ENCODE measurements around the gene EIF1B. TPM values are rescaled to one million over a fixed set of nuclear protein-coding genes. Genes with fewer than 3 reads are reported as not detected.

EIF1B gene
- total and polyA plus RNA-seq, 4 donors = 36.6 to 186 (median 104) TPM

DNA sequence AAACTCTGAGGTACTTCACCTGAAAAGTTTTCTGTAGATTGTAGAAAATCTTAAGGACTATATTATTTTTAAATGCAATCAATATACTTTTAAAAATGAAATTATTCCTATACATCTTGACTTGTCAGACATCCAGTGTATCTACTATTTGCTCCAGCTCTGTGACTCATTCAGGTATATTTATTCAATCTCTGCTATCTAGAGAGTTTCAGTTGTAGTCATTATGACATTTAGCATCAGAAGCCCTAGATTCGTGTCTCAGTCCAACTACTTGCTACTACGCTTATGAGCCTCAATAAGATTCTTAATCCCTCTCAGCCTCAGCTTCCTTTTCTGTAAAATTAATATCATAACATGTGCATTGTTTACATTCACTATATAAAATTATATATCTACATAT is 22.3 kb upstream of the EIF1B start:
- H3K27ac ChIP-seq (ENCODE audit: low read depth, low read length) = no peak overlapping the region
- peaks cover 7% of the 10 kb centered on the region for H3K36me3 ChIP-seq (ENCODE audit: control insufficient read depth, insufficient read depth, low read length)
- H3K4me1 ChIP-seq (ENCODE audit: control insufficient read depth, insufficient read depth, low read length) = no peaks in the 10 kb centered on the region
- H3K4me3 ChIP-seq (ENCODE audit: low read depth, low read length) = no peak overlapping the region
- H3K27me3 ChIP-seq (ENCODE audit: control insufficient read depth, insufficient read depth, low read length) = no peaks in the 10 kb centered on the region
- peaks cover 2% of the 10 kb centered on the region for H3K9me3 ChIP-seq (ENCODE audit: control insufficient read depth, insufficient read depth, low read length)
- no CpG with 5 or more reads among the region's 2 CpGs for WGBS (ENCODE audit: insufficient coverage)
- no peak for DNase-seq (ENCODE audit: low read depth in 4 of 6, low spot score in 6 of 6)

GRCh38 chr3:40290396-40290795 is 19.1 kb upstream of the EIF1B start:
- Histone ChIP-seq H3K9me3 (ENCODE audit: control insufficient read depth, insufficient read depth, low read length) (no peaks in the 10 kb centered on the region), H3K36me3 (ENCODE audit: control insufficient read depth, insufficient read depth, low read length) (peaks cover 7% of the 10 kb centered on the region), H3K4me3 (ENCODE audit: low read depth, low read length) (no peak overlapping the region), H3K27me3 (ENCODE audit: control insufficient read depth, insufficient read depth, low read length) (no peaks in the 10 kb centered on the region), H3K27ac (ENCODE audit: low read depth, low read length) (no peak overlapping the region), H3K4me1 (ENCODE audit: control insufficient read depth, insufficient read depth, low read length) (no peaks in the 10 kb centered on the region)
- WGBS (ENCODE audit: insufficient coverage) = 98% methylated on average over 6 of the region's 6 CpGs
- DNase-seq (ENCODE audit: low read depth in 4 of 6, low spot score in 6 of 6) = no peak

DNA sequence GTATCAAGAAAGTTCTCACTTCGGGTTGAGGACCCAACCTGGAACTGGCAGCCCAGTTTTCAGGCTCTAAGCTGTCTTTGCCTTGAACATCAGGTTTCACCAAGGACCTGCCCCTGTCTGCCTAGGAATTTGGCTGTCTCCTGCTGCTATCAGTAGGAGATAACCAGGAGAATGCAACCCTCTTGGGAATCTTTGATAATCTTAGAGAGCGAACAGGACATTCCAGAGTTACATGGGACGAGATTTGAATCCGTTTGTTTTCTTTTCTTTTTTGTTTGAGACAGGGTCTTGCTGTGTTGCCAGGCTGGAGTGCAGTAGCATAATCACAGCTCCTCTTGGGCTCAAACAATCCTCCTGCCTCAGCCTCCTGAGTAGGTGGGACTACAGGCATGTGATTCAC is 18.0 kb upstream of the EIF1B start:
- Histone ChIP-seq H3K27ac (ENCODE audit: low read depth, low read length) (no peak overlapping the region), H3K36me3 (ENCODE audit: control insufficient read depth, insufficient read depth, low read length) (peaks cover 7% of the 10 kb centered on the region), H3K4me3 (ENCODE audit: low read depth, low read length) (no peak overlapping the region), H3K4me1 (ENCODE audit: control insufficient read depth, insufficient read depth, low read length) (no peaks in the 10 kb centered on the region), H3K9me3 (ENCODE audit: control insufficient read depth, insufficient read depth, low read length) (no peaks in the 10 kb centered on the region), H3K27me3 (ENCODE audit: control insufficient read depth, insufficient read depth, low read length) (no peaks in the 10 kb centered on the region)
- DNase-seq (ENCODE audit: low read depth in 4 of 6, low spot score in 6 of 6) = no peak
- WGBS (ENCODE audit: insufficient coverage) = 100% methylated on average over 2 of the region's 4 CpGs

GRCh38 chr3:40292637-40293349 is 16.7 kb upstream of the EIF1B start:
- WGBS (ENCODE audit: insufficient coverage) = 60% methylated on average over 1 of the region's 4 CpGs

GRCh38 chr3:40294434-40294833 is 15.1 kb upstream of the EIF1B start:
- Histone ChIP-seq H3K9me3 (ENCODE audit: control insufficient read depth, insufficient read depth, low read length) (no peaks in the 10 kb centered on the region), H3K4me1 (ENCODE audit: control insufficient read depth, insufficient read depth, low read length) (no peaks in the 10 kb centered on the region), H3K27me3 (ENCODE audit: control insufficient read depth, insufficient read depth, low read length) (no peaks in the 10 kb centered on the region), H3K36me3 (ENCODE audit: control insufficient read depth, insufficient read depth, low read length) (peaks cover 7% of the 10 kb centered on the region), H3K4me3 (ENCODE audit: low read depth, low read length) (no peak overlapping the region), H3K27ac (ENCODE audit: low read depth, low read length) (no peak overlapping the region)
- WGBS (ENCODE audit: insufficient coverage) = no CpG with 5 or more reads among the region's 1 CpG
- DNase-seq (ENCODE audit: low read depth in 4 of 6, low spot score in 6 of 6) = no peak

More at GRCh38 chr3:40292637-40293349, 16.7 kb upstream of the EIF1B start:
- no peak overlapping the region for H3K27ac ChIP-seq (ENCODE audit: low read depth, low read length)
- no peak overlapping the region for H3K4me3 ChIP-seq (ENCODE audit: low read depth, low read length)
- H3K36me3 ChIP-seq (ENCODE audit: control insufficient read depth, insufficient read depth, low read length) = peaks cover 7% of the 10 kb centered on the region
- no peaks in the 10 kb centered on the region for H3K27me3 ChIP-seq (ENCODE audit: control insufficient read depth, insufficient read depth, low read length)
- peak in 2 of 6 donors; percentile 63 to 84 for DNase-seq (ENCODE audit: low read depth in 4 of 6, low spot score in 6 of 6)
- no peaks in the 10 kb centered on the region for H3K4me1 ChIP-seq (ENCODE audit: control insufficient read depth, insufficient read depth, low read length)
- no peaks in the 10 kb centered on the region for H3K9me3 ChIP-seq (ENCODE audit: control insufficient read depth, insufficient read depth, low read length)

- Histone ChIP-seq H3K27ac (ENCODE audit: low read depth, low read length) (no peak overlapping the region), H3K4me1 (ENCODE audit: control insufficient read depth, insufficient read depth, low read length) (no peaks in the 10 kb centered on the region), H3K9me3 (ENCODE audit: control insufficient read depth, insufficient read depth, low read length) (no peaks in the 10 kb centered on the region), H3K36me3 (ENCODE audit: control insufficient read depth, insufficient read depth, low read length) (no peaks in the 10 kb centered on the region), H3K27me3 (ENCODE audit: control insufficient read depth, insufficient read depth, low read length) (no peaks in the 10 kb centered on the region), H3K4me3 (ENCODE audit: low read depth, low read length) (no peak overlapping the region)
- WGBS (ENCODE audit: insufficient coverage) = no CpG with 5 or more reads among the region's 2 CpGs
- DNase-seq (ENCODE audit: low read depth in 4 of 6, low spot score in 6 of 6) = no peak
Measured at GRCh38 chr3:40298075-40298474, 11.4 kb upstream of the EIF1B start.

GRCh38 chr3:40299130-40299720 is 10.3 kb upstream of the EIF1B start:
- H3K27me3 ChIP-seq (ENCODE audit: control insufficient read depth, insufficient read depth, low read length) = no peaks in the 10 kb centered on the region
- no peaks in the 10 kb centered on the region for H3K4me1 ChIP-seq (ENCODE audit: control insufficient read depth, insufficient read depth, low read length)
- H3K27ac ChIP-seq (ENCODE audit: low read depth, low read length) = no peak overlapping the region
- no peak for DNase-seq (ENCODE audit: low read depth in 4 of 6, low spot score in 6 of 6)
- no peaks in the 10 kb centered on the region for H3K9me3 ChIP-seq (ENCODE audit: control insufficient read depth, insufficient read depth, low read length)
- no peak overlapping the region for H3K4me3 ChIP-seq (ENCODE audit: low read depth, low read length)
- H3K36me3 ChIP-seq (ENCODE audit: control insufficient read depth, insufficient read depth, low read length) = no peaks in the 10 kb centered on the region
- WGBS (ENCODE audit: insufficient coverage) = 81% methylated on average over 2 of the region's 5 CpGs

- H3K27ac ChIP-seq (ENCODE audit: low read depth, low read length) = no peak overlapping the region
- H3K4me1 ChIP-seq (ENCODE audit: control insufficient read depth, insufficient read depth, low read length) = no peaks in the 10 kb centered on the region
- no peaks in the 10 kb centered on the region for H3K27me3 ChIP-seq (ENCODE audit: control insufficient read depth, insufficient read depth, low read length)
- 85% methylated on average over 2 of the region's 3 CpGs for WGBS (ENCODE audit: insufficient coverage)
- no peak for DNase-seq (ENCODE audit: low read depth in 4 of 6, low spot score in 6 of 6)
- no peaks in the 10 kb centered on the region for H3K9me3 ChIP-seq (ENCODE audit: control insufficient read depth, insufficient read depth, low read length)
- no peaks in the 10 kb centered on the region for H3K36me3 ChIP-seq (ENCODE audit: control insufficient read depth, insufficient read depth, low read length)
- H3K4me3 ChIP-seq (ENCODE audit: low read depth, low read length) = no peak overlapping the region
Measured at GRCh38 chr3:40299721-40300335, 9.7 kb upstream of the EIF1B start.

DNA sequence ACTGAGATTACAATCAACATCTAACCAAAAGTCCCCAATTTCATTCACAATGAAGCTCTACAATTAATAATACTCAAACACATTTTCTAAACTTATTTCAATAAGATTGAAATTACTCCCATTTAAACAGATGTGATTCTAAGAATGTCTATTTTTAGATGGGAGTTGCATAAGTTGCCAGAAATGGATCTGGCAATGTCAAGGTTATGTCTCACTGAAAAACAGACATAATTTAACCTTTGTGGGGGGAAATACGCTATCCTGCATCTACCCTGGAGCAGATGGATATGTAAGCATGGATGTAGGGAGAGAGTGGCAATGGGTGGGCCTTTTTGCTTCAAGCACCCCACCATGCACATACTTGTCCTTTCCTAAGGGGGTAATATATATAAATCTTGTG is 6.7 kb upstream of the EIF1B start:
- Histone ChIP-seq H3K4me3 (ENCODE audit: low read depth, low read length) (no peak overlapping the region), H3K27ac (ENCODE audit: low read depth, low read length) (no peak overlapping the region), H3K4me1 (ENCODE audit: control insufficient read depth, insufficient read depth, low read length) (no peaks in the 10 kb centered on the region), H3K27me3 (ENCODE audit: control insufficient read depth, insufficient read depth, low read length) (no peaks in the 10 kb centered on the region), H3K9me3 (ENCODE audit: control insufficient read depth, insufficient read depth, low read length) (no peaks in the 10 kb centered on the region), H3K36me3 (ENCODE audit: control insufficient read depth, insufficient read depth, low read length) (no peaks in the 10 kb centered on the region)
- no peak for DNase-seq (ENCODE audit: low read depth in 4 of 6, low spot score in 6 of 6)
- WGBS (ENCODE audit: insufficient coverage) = no CpG with 5 or more reads among the region's 1 CpG

DNA sequence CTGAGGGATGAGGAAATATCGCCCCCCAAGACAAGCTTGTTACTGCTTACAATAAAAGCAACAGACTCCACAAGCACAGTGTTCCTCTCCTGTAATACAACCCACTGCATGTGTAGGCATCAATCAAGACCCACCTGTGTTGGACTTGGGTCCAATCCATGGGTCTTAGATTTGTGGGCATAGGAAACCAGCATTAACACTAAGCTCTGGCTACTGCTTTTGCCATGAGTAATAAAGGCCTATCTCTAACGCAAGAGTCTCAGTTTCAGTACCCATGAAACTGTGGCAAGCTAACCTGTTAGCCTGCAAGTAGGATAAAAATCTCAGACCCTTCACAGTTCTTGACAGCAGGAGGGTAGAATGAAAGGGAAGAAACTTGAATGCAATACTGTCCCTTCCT is 5.2 kb upstream of the EIF1B start:
- Histone ChIP-seq H3K4me1 (ENCODE audit: control insufficient read depth, insufficient read depth, low read length) (peaks cover 7% of the 10 kb centered on the region), H3K4me3 (ENCODE audit: low read depth, low read length) (no peak overlapping the region), H3K9me3 (ENCODE audit: control insufficient read depth, insufficient read depth, low read length) (no peaks in the 10 kb centered on the region), H3K27me3 (ENCODE audit: control insufficient read depth, insufficient read depth, low read length) (no peaks in the 10 kb centered on the region), H3K36me3 (ENCODE audit: control insufficient read depth, insufficient read depth, low read length) (no peaks in the 10 kb centered on the region), H3K27ac (ENCODE audit: low read depth, low read length) (no peak overlapping the region)
- 85% methylated on average over 2 of the region's 2 CpGs for WGBS (ENCODE audit: insufficient coverage)
- DNase-seq (ENCODE audit: low read depth in 4 of 6, low spot score in 6 of 6) = no peak

Measured in spinal cord (tissue), 10 donors.